Keratinocyte (primary cell): ENCODE data around the gene GSK3A. TPM values are rescaled to one million over a fixed set of nuclear protein-coding genes. Genes with fewer than 3 reads are reported as not detected.

ENCODE experiments used
- DNase-seq: peaks from one replicate; pipeline ENCODE4 v3.0.0-alpha.2; 2011; ENCODE audit warnings: low read depth, missing footprints, low spot score
- FAIRE-seq: peaks from 2 replicates; lab custom pipeline; 2011; peaks lifted over from hg19 to GRCh38; lab: Jason Lieb, UNC
- H2AFZ ChIP-seq: 2 replicates; pipeline ENCODE4 v1.6.0; 2012; ENCODE audit warnings: low read length, control low read depth, inconsistent platforms; ENCODE audit not compliant: control insufficient read depth
- H3K27ac ChIP-seq: 2 replicates; pipeline ENCODE4 v1.5.1; 2011; ENCODE audit warnings: low read length; ENCODE audit not compliant: control insufficient read depth, insufficient read depth
- H3K27me3 ChIP-seq: 3 replicates; pipeline ENCODE4 v1.6.0; 2011; ENCODE audit warnings: low read length; ENCODE audit not compliant: control insufficient read depth, insufficient read depth; ENCODE audit errors: extremely low read depth
- H3K36me3 ChIP-seq, 2 experiments: 2 replicates in 1 of 2; 3 replicates in 1 of 2; pipeline ENCODE4 v1.5.1; 2011; ENCODE audit warnings: low read length in 2 of 2, mild to moderate bottlenecking in 1 of 2; ENCODE audit not compliant: control insufficient read depth in 2 of 2, insufficient read depth in 2 of 2; ENCODE audit errors: extremely low read depth in 1 of 2
- H3K4me1 ChIP-seq: 3 replicates; pipeline ENCODE4 v1.5.1; 2011; ENCODE audit warnings: low read length; ENCODE audit not compliant: control insufficient read depth, insufficient read depth; ENCODE audit errors: extremely low read depth
- H3K4me2 ChIP-seq: 3 replicates; pipeline ENCODE4 v1.6.0; 2011; ENCODE audit warnings: low read depth, low read length; ENCODE audit not compliant: control insufficient read depth, insufficient read depth; ENCODE audit errors: extremely low read depth
- H3K4me3 ChIP-seq, 3 experiments: fragments of 200-600 bp in 1 of 3; sonication (generic) in 1 of 3; 2 replicates in 2 of 3; 3 replicates in 1 of 3; pipeline ENCODE4 v1.5.1; 2011 to 2016; ENCODE audit warnings: low read length in 3 of 3, mild to moderate bottlenecking in 3 of 3, control low read depth in 2 of 3, inconsistent platforms in 1 of 3, low read depth in 1 of 3, mixed read lengths in 1 of 3, mixed run types in 1 of 3, moderate library complexity in 1 of 3; ENCODE audit not compliant: control insufficient read depth in 2 of 3, insufficient read depth in 2 of 3; ENCODE audit errors: extremely low read depth in 1 of 3
- H3K79me2 ChIP-seq: 2 replicates; pipeline ENCODE4 v1.6.0; 2012; ENCODE audit warnings: low read length; ENCODE audit not compliant: control insufficient read depth, insufficient read depth
- H3K9ac ChIP-seq: 3 replicates; pipeline ENCODE4 v1.6.0; 2011; ENCODE audit warnings: low read length; ENCODE audit not compliant: control insufficient read depth, insufficient read depth; ENCODE audit errors: extremely low read depth
- H3K9me1 ChIP-seq: 3 replicates; pipeline ENCODE4 v1.6.0; 2011; ENCODE audit warnings: low read length; ENCODE audit not compliant: control insufficient read depth, insufficient read depth; ENCODE audit errors: extremely low read depth
- H3K9me3 ChIP-seq: 2 replicates; pipeline ENCODE4 v1.5.1; 2012; ENCODE audit warnings: low read depth, low read length; ENCODE audit not compliant: control insufficient read depth
- H4K20me1 ChIP-seq: 3 replicates; pipeline ENCODE4 v1.6.0; 2011; ENCODE audit warnings: low read length; ENCODE audit not compliant: control insufficient read depth, insufficient read depth; ENCODE audit errors: extremely low read depth
- EZH2 ChIP-seq: IDR thresholded peaks from one replicate; pipeline ENCODE4 v1.6.1; 2012; ENCODE audit warnings: inconsistent platforms, mild to moderate bottlenecking, low read length, moderate library complexity
- dilution Hi-C: fragments of 300-500 bp; cut with MboI; formaldehyde crosslinking; loops from one replicate; pipeline ENCODE4 v1.7.0; 2020; ENCODE audit warnings: low sequenced_read_pairs; ENCODE audit not compliant: extremely low pct_ligation_motif_present
- polyA plus RNA-seq, 5 experiments: library from polyadenylated mRNA; depleted of rRNA in 3 of 5; stranded (reverse) in 3 of 5; stranded (forward) in 1 of 5; unstranded in 1 of 5; fragments of >200 nt; gene quantifications; 1 replicate in 1 of 5; 2 replicates in 3 of 5; 3 replicates in 1 of 5; pipeline versions ENCODE4 v1.2.1 to v1.2.3, GENCODE V29; 2011 to 2012; ENCODE audit warnings: missing spikeins in 2 of 5, low read depth in 1 of 5, low replicate concordance in 1 of 5
- TF ChIP-seq, protein P1 (sequence below), 3 experiments: IDR thresholded peaks in 1 of 3; conservative IDR thresholded peaks in 1 of 3; optimal IDR thresholded peaks in 1 of 3; 2 replicates in 2 of 3; 3 replicates in 1 of 3; pipeline versions ENCODE3 to v1.5.1; 2011; ENCODE audit warnings: low read length in 3 of 3, mild to moderate bottlenecking in 3 of 3, moderate library complexity in 2 of 3, control low read depth in 1 of 3, inconsistent platforms in 1 of 3; ENCODE audit not compliant: insufficient read depth in 2 of 3; ENCODE audit errors: extremely low read depth in 1 of 3

Gene GSK3A
- polyA plus RNA-seq, 1 donor (not counting 4 experiments of a cell fraction or from before 2014, with no cell fraction given), result 36.9 TPM

DNA sequence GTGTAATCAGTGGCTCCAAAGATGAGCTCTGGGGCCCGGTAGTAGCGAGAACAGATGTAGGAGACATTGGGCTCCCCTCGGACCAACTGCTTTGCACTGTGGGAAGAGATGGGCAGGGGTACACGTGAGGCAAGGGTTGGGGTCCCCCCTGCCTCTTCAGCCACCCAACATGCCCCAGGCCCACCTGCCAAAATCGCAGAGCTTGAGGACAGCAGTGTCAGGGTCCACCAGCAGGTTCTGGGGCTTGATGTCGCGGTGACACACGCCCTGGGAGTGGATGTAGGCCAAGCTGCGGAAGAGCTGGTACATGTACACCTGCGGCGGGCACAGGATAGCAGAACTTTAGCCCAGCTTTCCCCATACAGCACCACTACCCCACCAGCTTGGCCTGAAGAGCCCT is 8.0 kb downstream of the GSK3A start:
- Histone ChIP-seq H3K4me2 (no peak overlapping the region), H3K9me3 (no peaks in the 10 kb centered on the region), H3K79me2 (peaks cover 31% of the 10 kb centered on the region), H3K4me3 (no peak overlapping the region), H3K27me3 (no peaks in the 10 kb centered on the region), H4K20me1 (peaks cover 5% of the 10 kb centered on the region), H3K4me1 (no peaks in the 10 kb centered on the region), H3K9me1 (no peaks in the 10 kb centered on the region), H3K36me3 (peaks cover 47 to 51% of the 10 kb centered on the region in 2 experiments), H2AFZ (no peak overlapping the region), H3K9ac (no peak overlapping the region), H3K27ac (no peak overlapping the region)
- FAIRE-seq, result no peak
- dilution Hi-C loops, result no loop called here
- DNase-seq, result no peak
- TF ChIP-seq EZH2, result no peak
- TF ChIP-seq, protein P1, sequence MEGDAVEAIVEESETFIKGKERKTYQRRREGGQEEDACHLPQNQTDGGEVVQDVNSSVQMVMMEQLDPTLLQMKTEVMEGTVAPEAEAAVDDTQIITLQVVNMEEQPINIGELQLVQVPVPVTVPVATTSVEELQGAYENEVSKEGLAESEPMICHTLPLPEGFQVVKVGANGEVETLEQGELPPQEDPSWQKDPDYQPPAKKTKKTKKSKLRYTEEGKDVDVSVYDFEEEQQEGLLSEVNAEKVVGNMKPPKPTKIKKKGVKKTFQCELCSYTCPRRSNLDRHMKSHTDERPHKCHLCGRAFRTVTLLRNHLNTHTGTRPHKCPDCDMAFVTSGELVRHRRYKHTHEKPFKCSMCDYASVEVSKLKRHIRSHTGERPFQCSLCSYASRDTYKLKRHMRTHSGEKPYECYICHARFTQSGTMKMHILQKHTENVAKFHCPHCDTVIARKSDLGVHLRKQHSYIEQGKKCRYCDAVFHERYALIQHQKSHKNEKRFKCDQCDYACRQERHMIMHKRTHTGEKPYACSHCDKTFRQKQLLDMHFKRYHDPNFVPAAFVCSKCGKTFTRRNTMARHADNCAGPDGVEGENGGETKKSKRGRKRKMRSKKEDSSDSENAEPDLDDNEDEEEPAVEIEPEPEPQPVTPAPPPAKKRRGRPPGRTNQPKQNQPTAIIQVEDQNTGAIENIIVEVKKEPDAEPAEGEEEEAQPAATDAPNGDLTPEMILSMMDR (optimal IDR thresholded peaks at IDR 0.05 in 1 of 3, IDR thresholded peaks at IDR 0.05 in 1 of 3, conservative IDR thresholded peaks at IDR 0.05 in 1 of 3; ENCODE audit: extremely low read depth in 1 of 3, insufficient read depth in 2 of 3, low read length in 3 of 3), result no peak

DNA sequence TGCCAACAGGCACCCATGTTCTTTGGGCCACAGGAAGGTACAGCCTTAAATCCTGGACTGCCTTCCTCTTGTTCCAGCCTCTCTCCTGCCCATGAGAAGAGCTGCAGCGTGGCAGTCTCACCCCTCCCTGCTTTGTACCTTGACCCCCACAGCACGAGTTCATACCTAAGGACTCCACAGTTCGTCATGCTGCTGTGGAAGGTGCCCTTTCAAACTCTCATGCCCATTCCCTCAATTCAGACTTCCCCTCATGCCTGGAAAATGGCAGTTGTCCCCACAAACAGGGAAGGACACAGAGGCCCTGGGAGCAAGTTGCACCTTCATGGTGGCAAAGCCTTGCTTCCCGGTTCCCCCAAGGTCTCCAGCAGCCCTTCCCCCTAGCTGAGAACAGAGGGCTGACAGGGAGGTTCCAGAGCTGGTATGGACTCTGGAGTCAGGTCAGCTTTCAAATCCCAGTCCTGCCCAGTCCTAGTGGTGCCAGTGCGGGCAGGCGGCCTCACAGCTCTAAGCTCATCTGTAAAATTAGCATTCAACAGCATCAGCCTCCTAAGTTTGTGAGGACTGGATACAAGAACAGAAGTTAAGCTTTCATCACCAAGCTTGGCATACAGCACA is 8.6 kb downstream of the GSK3A start:
- Histone ChIP-seq H3K36me3 (peaks cover 46 to 49% of the 10 kb centered on the region in 2 experiments), H3K4me1 (no peaks in the 10 kb centered on the region), H3K9me3 (no peaks in the 10 kb centered on the region), H4K20me1 (peaks cover 9% of the 10 kb centered on the region), H2AFZ (no peak overlapping the region), H3K9me1 (no peaks in the 10 kb centered on the region), H3K4me2 (no peak overlapping the region), H3K27me3 (no peaks in the 10 kb centered on the region), H3K27ac (no peak overlapping the region), H3K9ac (no peak overlapping the region), H3K4me3 (no peak overlapping the region), H3K79me2 (peaks cover 30% of the 10 kb centered on the region)
- TF ChIP-seq, protein P1 (optimal IDR thresholded peaks at IDR 0.05 in 1 of 3, IDR thresholded peaks at IDR 0.05 in 1 of 3, conservative IDR thresholded peaks at IDR 0.05 in 1 of 3; ENCODE audit: extremely low read depth in 1 of 3, insufficient read depth in 2 of 3, low read length in 3 of 3), result no peak
- TF ChIP-seq EZH2, result no peak
- dilution Hi-C loops, result no loop called here
- FAIRE-seq (no peak), DNase-seq (no peak)
